Left kidney (tissue), 2 donors: ENCODE data around the gene FILIP1L. TPM values are rescaled to one million over a fixed set of nuclear protein-coding genes. Genes with fewer than 3 reads are reported as not detected.
A peak's percentile ranks its signal among the peaks of the same experiment; 100 is the strongest.

Source experiments
- DNase-seq: peaks from one replicate; pipeline ENCODE4 v3.0.0-alpha.2; 2013
- polyA plus RNA-seq: library from polyadenylated mRNA; unstranded; fragments of 120-200 nt; gene quantifications from one replicate; pipeline ENCODE4 v1.2.1, GENCODE V29; 2013; ENCODE audit not compliant: insufficient read length

FILIP1L gene
- polyA plus RNA-seq, 1 donor, result 16.3 TPM

DNA sequence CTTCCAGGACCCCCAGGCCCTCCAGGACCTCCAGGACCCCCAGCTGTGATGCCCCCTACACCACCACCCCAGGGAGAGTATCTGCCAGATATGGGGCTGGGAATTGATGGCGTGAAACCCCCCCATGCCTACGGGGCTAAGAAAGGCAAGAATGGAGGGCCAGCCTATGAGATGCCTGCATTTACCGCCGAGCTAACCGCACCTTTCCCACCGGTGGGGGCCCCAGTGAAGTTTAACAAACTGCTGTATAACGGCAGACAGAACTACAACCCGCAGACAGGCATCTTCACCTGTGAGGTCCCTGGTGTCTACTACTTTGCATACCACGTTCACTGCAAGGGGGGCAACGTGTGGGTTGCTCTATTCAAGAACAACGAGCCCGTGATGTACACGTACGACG lies 318.7 kb downstream of the FILIP1L start:
- no peak for DNase-seq

DNA sequence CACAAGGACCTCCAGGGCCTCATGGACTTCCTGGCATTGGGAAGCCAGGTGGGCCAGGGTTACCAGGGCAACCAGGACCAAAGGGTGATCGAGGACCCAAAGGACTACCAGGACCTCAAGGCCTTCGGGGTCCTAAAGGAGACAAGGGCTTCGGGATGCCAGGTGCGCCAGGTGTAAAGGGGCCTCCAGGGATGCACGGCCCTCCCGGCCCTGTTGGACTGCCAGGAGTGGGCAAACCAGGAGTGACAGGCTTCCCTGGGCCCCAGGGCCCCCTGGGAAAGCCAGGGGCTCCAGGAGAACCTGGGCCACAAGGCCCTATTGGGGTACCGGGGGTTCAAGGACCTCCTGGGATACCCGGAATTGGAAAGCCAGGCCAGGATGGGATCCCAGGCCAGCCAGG lies 319.8 kb downstream of the FILIP1L start:
- DNase-seq, result no peak

GRCh38 chr3:99789011-99789721 lies 325.1 kb downstream of the FILIP1L start:
- DNase-seq, result peak; percentile 6

Other genes with a start within 250 kb of the FILIP1L start
- 41.7 TPM for gene TBC1D23, start 146.5 kb upstream of the FILIP1L start, polyA plus RNA-seq
- 128 TPM for gene NIT2, start 220.3 kb upstream of the FILIP1L start, polyA plus RNA-seq